ENCODE results near the gene DRC3.

DNA sequence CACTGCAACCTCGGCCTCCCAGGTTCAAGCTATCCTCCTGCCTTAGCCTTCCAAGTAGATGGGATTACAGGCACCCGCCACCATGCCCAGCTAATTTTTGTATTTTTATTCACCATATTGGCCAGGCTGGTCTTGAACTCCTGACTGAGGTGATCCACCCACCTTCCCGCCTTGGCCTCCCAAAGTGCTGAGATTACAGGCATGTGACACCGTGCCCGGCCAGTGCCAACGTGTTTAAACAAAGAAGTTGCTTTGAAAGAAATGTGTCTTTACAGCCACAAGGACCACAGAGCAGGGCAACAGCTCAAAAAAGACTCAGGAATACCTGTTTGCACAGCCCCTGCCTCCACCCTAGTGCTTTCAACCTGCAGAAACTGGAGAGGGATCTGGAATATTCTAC, 41.3 kb downstream of the DRC3 start:
- TF ChIP-seq POLR2A (IDR thresholded peaks at IDR 0.05; ENCODE audit: low read depth, low read length) (no peak), NR2C2 (IDR thresholded peaks at IDR 0.05; ENCODE audit: borderline replicate concordance, control insufficient read depth, insufficient read length, low read depth) (no peak), POLR2AphosphoS5 (IDR thresholded peaks at IDR 0.05; ENCODE audit: low read length) (no peak), FOXK2 (IDR thresholded peaks at IDR 0.05) (no peak), BHLHE40 (IDR thresholded peaks at IDR 0.05; ENCODE audit: borderline replicate concordance in 1 of 2, low read depth in 2 of 2, low read length in 1 of 2) (no peak), ZNF207 (IDR thresholded peaks at IDR 0.05; ENCODE audit: borderline replicate concordance) (no peak), KDM1A (IDR thresholded peaks at IDR 0.05; ENCODE audit: borderline replicate concordance) (no peak), SIN3A (IDR thresholded peaks at IDR 0.05; ENCODE audit: low read depth, low read length) (no peak)
- TF ChIP-seq, protein P1, sequence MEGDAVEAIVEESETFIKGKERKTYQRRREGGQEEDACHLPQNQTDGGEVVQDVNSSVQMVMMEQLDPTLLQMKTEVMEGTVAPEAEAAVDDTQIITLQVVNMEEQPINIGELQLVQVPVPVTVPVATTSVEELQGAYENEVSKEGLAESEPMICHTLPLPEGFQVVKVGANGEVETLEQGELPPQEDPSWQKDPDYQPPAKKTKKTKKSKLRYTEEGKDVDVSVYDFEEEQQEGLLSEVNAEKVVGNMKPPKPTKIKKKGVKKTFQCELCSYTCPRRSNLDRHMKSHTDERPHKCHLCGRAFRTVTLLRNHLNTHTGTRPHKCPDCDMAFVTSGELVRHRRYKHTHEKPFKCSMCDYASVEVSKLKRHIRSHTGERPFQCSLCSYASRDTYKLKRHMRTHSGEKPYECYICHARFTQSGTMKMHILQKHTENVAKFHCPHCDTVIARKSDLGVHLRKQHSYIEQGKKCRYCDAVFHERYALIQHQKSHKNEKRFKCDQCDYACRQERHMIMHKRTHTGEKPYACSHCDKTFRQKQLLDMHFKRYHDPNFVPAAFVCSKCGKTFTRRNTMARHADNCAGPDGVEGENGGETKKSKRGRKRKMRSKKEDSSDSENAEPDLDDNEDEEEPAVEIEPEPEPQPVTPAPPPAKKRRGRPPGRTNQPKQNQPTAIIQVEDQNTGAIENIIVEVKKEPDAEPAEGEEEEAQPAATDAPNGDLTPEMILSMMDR (IDR thresholded peaks at IDR 0.05 in 2 of 3, conservative IDR thresholded peaks at IDR 0.05 in 1 of 3; ENCODE audit: control insufficient read depth in 2 of 3, extremely low read depth in 1 of 3, insufficient read depth in 1 of 3, low read depth in 3 of 3, low read length in 3 of 3), result no peak
